M059J (cell line): Measurements from ENCODE around the gene CCDC18. TPM values are rescaled to one million over a fixed set of nuclear protein-coding genes. Genes with fewer than 3 reads are reported as not detected.
A peak's percentile ranks its signal among the peaks of the same experiment; 100 is the strongest.

ENCODE experiments used
- DNase-seq: peaks from one replicate; pipeline ENCODE4 v3.0.0-alpha.2; 2012; ENCODE audit warnings: low read depth
- total RNA-seq: library from RNA; depleted of rRNA; stranded (reverse); fragments of >200 nt; shearing (Covaris generic); gene quantifications from 2 replicates; pipeline ENCODE4 v1.2.3, GENCODE V29; 2014; rRNA removed

Gene CCDC18
- total RNA-seq, 1 experiment from 2014 or later = 14.2 TPM

GRCh38 chr1:93302078-93302477, 121.6 kb downstream of the CCDC18 start:
- DNase-seq = no peak

- DNase-seq = peak; percentile 71
Measured at GRCh38 chr1:93304716-93305138, 124.2 kb downstream of the CCDC18 start.

GRCh38 chr1:93306920-93307319, 126.4 kb downstream of the CCDC18 start:
- no peak for DNase-seq

- no peak for DNase-seq
Measured at GRCh38 chr1:93313026-93313425, 132.5 kb downstream of the CCDC18 start.

GRCh38 chr1:93317207-93317606, 136.7 kb downstream of the CCDC18 start:
- DNase-seq = no peak

- DNase-seq = no peak
Measured at GRCh38 chr1:93317943-93318342, 137.4 kb downstream of the CCDC18 start.

GRCh38 chr1:93321720-93322119, 141.2 kb downstream of the CCDC18 start:
- DNase-seq = no peak

DNA sequence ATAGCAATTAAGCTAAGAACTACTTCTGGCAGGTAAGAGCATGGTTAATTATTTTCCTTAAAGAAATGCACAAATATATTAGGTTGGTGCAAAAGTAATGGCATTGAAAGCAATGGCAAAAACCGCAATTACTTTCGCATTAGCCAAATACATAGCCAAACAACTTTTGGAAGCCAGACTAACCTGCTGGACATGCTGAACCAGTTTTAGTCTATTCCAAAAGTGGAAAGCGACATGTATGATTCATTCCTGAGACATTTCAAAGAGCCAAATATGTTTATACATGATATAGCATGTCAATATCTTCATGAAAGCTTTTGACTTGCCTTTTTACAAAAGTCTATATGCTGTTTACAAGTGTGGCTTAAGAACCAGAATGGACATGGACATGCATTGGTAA, 141.8 kb downstream of the CCDC18 start:
- no peak for DNase-seq

DNA sequence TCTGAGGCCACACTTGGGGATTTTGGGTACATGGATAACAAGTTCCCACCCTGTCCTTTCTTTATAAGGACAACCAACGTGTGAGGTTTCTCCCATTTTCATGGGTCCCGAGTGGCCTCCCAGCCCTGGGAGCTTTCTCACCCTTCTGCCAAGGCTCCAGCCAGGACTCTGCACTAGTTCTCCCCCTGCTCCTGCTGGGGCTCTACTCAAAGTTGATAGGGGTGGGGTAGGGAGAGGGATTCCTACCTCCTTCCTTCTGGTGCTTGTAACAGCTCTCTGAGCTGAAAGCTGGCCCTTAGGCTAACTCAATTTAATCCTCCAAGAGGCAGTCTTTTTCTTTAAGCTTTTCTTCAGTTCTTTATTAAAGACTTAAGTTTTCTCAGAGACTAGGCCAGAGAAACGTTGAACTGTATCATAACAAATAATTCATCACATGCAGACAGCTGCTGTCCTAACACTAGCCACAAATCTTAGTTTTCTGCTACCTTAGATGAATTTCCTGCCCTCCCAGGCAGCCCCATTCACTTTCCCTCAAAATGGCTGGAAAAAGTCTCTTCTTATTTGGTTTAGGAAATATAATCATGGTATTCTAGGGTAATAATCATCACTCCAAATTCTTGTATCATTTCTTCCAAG, 142.8 kb downstream of the CCDC18 start:
- DNase-seq = no peak

- peak; percentile 78 for DNase-seq
Measured at GRCh38 chr1:93324486-93325464, 144.3 kb downstream of the CCDC18 start.

Other genes with a start within 250 kb of the CCDC18 start
- 12.7 and 21.5 TPM in 2 replicates for gene DIPK1A, start 219.3 kb upstream of the CCDC18 start, total RNA-seq
- 17.7 and 23.6 TPM in 2 replicates for gene MTF2, start 101.4 kb upstream of the CCDC18 start, total RNA-seq
- gene TMED5, start 311 bp upstream of the CCDC18 start, total RNA-seq = 95.3 and 113 TPM in 2 replicates
- gene DR1, start 165.2 kb downstream of the CCDC18 start, total RNA-seq = 67.1 and 87.1 TPM in 2 replicates